WTC11 (cell line): Measurements from ENCODE around the gene PKM. TPM values are rescaled to one million over a fixed set of nuclear protein-coding genes. Genes with fewer than 3 reads are reported as not detected.

Source experiments
- ATAC-seq: fragments of 200-7000 bp; cut with Tn5 transposase; 2 replicates; pipeline ENCODE4 v1.10.0; 2021; ENCODE audit warnings: mild to moderate bottlenecking, moderate library complexity
- CTCF ChIA-PET: fragments of 300-600 bp; sonication (Branson Sonifier 250); formaldehyde crosslinking; loops from one replicate; lab custom pipeline; 2021; ENCODE audit warnings: antibody characterized with exemption; lab: Charles Lee
- POLR2A ChIA-PET: fragments of 350-600 bp; sonication (Branson Sonifier 250); formaldehyde crosslinking; loops from one replicate; lab custom pipeline; 2021; ENCODE audit warnings: antibody characterized with exemption; lab: Charles Lee
- DNase-seq: peaks from one replicate; pipeline ENCODE4 v3.0.0; 2021; ENCODE audit warnings: low spot score
- H3K27ac Mint-ChIP-seq: 2 replicates; pipeline ENCODE4 v1.8.0; 2021; ENCODE audit warnings: mixed read lengths
- H3K27me3 Mint-ChIP-seq: 2 replicates; pipeline ENCODE4 v1.8.0; 2021; ENCODE audit warnings: low read depth, mild to moderate bottlenecking, moderate library complexity, mixed read lengths
- H3K36me3 Mint-ChIP-seq: 2 replicates; pipeline ENCODE4 v1.8.0; 2021; ENCODE audit warnings: mixed read lengths
- H3K4me1 Mint-ChIP-seq: 2 replicates; pipeline ENCODE4 v1.8.0; 2022; ENCODE audit warnings: mixed read lengths
- H3K4me3 Mint-ChIP-seq: 2 replicates; pipeline ENCODE4 v1.8.0; 2021; ENCODE audit warnings: mild to moderate bottlenecking, moderate library complexity, mixed read lengths
- H3K9me3 Mint-ChIP-seq: 2 replicates; pipeline ENCODE4 v1.8.0; 2021; ENCODE audit warnings: mixed read lengths
- CBFB ChIP-seq: sonication (generic); formaldehyde crosslinking; IDR thresholded peaks from 2 replicates; pipeline ENCODE4 v1.8.1; 2022; ENCODE audit warnings: mild to moderate bottlenecking, low read depth, missing genetic modification reagents
- EMX1 ChIP-seq: fragments of 250-450 bp; sonication (Bioruptor Pico); IDR thresholded peaks from 2 replicates; pipeline ENCODE4 v1.8.0; 2021; ENCODE audit warnings: mild to moderate bottlenecking
- GTF2I ChIP-seq: fragments of 250-450 bp; sonication (Bioruptor Pico); conservative IDR thresholded peaks from 2 replicates; pipeline ENCODE4 v1.4.0; 2021; ENCODE audit warnings: mild to moderate bottlenecking
- IRF1 ChIP-seq: sonication (generic); formaldehyde crosslinking; IDR thresholded peaks from 2 replicates; pipeline ENCODE4 v1.8.0; 2023; ENCODE audit warnings: missing genetic modification reagents
- MAX ChIP-seq: sonication (generic); formaldehyde crosslinking; IDR thresholded peaks from 2 replicates; pipeline ENCODE4 v1.8.0; 2022; ENCODE audit warnings: mild to moderate bottlenecking, missing genetic modification reagents
- NFE2L1 ChIP-seq: sonication (generic); formaldehyde crosslinking; IDR thresholded peaks from 2 replicates; pipeline ENCODE4 v1.8.1; 2023; ENCODE audit warnings: missing genetic modification reagents
- RELA ChIP-seq: sonication (generic); formaldehyde crosslinking; IDR thresholded peaks from 2 replicates; pipeline ENCODE4 v1.8.1; 2022; ENCODE audit warnings: missing genetic modification reagents, mild to moderate bottlenecking, borderline replicate concordance
- SP1 ChIP-seq: sonication (generic); formaldehyde crosslinking; conservative IDR thresholded peaks from 2 replicates; pipeline ENCODE4 v1.8.1; 2022; ENCODE audit warnings: missing genetic modification reagents
- TCF7 ChIP-seq: sonication (generic); formaldehyde crosslinking; IDR thresholded peaks from 2 replicates; pipeline ENCODE4 v1.8.0; 2022; ENCODE audit warnings: mild to moderate bottlenecking, low read depth, missing genetic modification reagents, moderate library complexity
- TEAD4 ChIP-seq: sonication (generic); formaldehyde crosslinking; IDR thresholded peaks from 2 replicates; pipeline ENCODE4 v1.8.0; 2022; ENCODE audit warnings: mild to moderate bottlenecking, missing genetic modification reagents
- ZNF121 ChIP-seq: sonication (generic); formaldehyde crosslinking; IDR thresholded peaks from 2 replicates; pipeline ENCODE4 v1.8.0; 2023; ENCODE audit warnings: missing genetic modification reagents
- ZNF423 ChIP-seq: fragments of 250-450 bp; sonication (Bioruptor Pico); IDR thresholded peaks from 2 replicates; pipeline ENCODE4 v2.1.2; 2022; ENCODE audit warnings: mild to moderate bottlenecking, moderate library complexity
- total RNA-seq: library from RNA; stranded (reverse); gene quantifications from 3 replicates; pipeline ENCODE4 v1.2.3, GENCODE V29; 2021
- TF ChIP-seq, protein P1 (sequence below): sonication (generic); formaldehyde crosslinking; IDR thresholded peaks from 2 replicates; pipeline ENCODE4 v1.8.1; 2023; ENCODE audit warnings: mild to moderate bottlenecking, missing genetic modification reagents
- TF ChIP-seq, protein P2 (sequence below): fragments of 250-450 bp; sonication (Bioruptor Pico); IDR thresholded peaks from 2 replicates; pipeline ENCODE4 v1.9.0; 2021; ENCODE audit warnings: mild to moderate bottlenecking

PKM gene
- total RNA-seq, 1 experiment from 2014 or later, result 858 TPM

GRCh38 chr15:72237029-72237852 lies 6.3 kb upstream of the PKM start:
- ATAC-seq (peak; percentile 89), DNase-seq (peak; percentile 29)
- peaks cover 28% of the 10 kb centered on the region for H3K4me1 Mint-ChIP-seq
- H3K9me3 Mint-ChIP-seq, result no peaks in the 10 kb centered on the region
- no peak overlapping the region; the same call in 1 of the 2 replicates for H3K27ac Mint-ChIP-seq
- TF ChIP-seq NFE2L1 (CRISPR knock-in tag), result peak; percentile 92
- TF ChIP-seq CBFB (CRISPR knock-in tag), result no peak
- peaks cover 25% of the 10 kb centered on the region for H3K36me3 Mint-ChIP-seq
- CTCF ChIA-PET, result interaction anchor here (1.0 to 3.5 kb wide), 2 partner anchors 10 to 38 kb away, joined by 3 to 15 read pairs; no protein-coding TSS in a partner anchor
- POLR2A ChIA-PET, result interaction anchor here (1.1 kb wide), 1 partner anchor 10 kb away, joined by 3 read pairs; no protein-coding TSS in a partner anchor
- H3K27me3 Mint-ChIP-seq, result peaks cover 100% of the 10 kb centered on the region
- H3K4me3 Mint-ChIP-seq, result peak overlapping the region; percentile 38

GRCh38 chr15:72236381-72237003 lies 5.5 kb upstream of the PKM start:
- ChIA-PET POLR2A (interaction anchor here (1.1 kb wide), 1 partner anchor 9 kb away, joined by 3 read pairs; no protein-coding TSS in a partner anchor), CTCF (interaction anchor here (3.5 kb wide), 1 partner anchor 10 kb away, joined by 15 read pairs; no protein-coding TSS in a partner anchor)
- Mint-ChIP-seq H3K4me3 (no peak overlapping the region), H3K27me3 (peaks cover 96% of the 10 kb centered on the region), H3K9me3 (no peaks in the 10 kb centered on the region), H3K4me1 (peaks cover 30% of the 10 kb centered on the region), H3K36me3 (peaks cover 18% of the 10 kb centered on the region), H3K27ac (no peak overlapping the region)
- ATAC-seq, result no peak
- DNase-seq, result no peak
- TF ChIP-seq, protein P1, sequence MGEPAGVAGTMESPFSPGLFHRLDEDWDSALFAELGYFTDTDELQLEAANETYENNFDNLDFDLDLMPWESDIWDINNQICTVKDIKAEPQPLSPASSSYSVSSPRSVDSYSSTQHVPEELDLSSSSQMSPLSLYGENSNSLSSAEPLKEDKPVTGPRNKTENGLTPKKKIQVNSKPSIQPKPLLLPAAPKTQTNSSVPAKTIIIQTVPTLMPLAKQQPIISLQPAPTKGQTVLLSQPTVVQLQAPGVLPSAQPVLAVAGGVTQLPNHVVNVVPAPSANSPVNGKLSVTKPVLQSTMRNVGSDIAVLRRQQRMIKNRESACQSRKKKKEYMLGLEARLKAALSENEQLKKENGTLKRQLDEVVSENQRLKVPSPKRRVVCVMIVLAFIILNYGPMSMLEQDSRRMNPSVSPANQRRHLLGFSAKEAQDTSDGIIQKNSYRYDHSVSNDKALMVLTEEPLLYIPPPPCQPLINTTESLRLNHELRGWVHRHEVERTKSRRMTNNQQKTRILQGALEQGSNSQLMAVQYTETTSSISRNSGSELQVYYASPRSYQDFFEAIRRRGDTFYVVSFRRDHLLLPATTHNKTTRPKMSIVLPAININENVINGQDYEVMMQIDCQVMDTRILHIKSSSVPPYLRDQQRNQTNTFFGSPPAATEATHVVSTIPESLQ (CRISPR knock-in tag), result no peak
- no peak for TF ChIP-seq TCF7 (CRISPR knock-in tag)
- TF ChIP-seq IRF1 (CRISPR knock-in tag), result no peak
- TF ChIP-seq, protein P2, sequence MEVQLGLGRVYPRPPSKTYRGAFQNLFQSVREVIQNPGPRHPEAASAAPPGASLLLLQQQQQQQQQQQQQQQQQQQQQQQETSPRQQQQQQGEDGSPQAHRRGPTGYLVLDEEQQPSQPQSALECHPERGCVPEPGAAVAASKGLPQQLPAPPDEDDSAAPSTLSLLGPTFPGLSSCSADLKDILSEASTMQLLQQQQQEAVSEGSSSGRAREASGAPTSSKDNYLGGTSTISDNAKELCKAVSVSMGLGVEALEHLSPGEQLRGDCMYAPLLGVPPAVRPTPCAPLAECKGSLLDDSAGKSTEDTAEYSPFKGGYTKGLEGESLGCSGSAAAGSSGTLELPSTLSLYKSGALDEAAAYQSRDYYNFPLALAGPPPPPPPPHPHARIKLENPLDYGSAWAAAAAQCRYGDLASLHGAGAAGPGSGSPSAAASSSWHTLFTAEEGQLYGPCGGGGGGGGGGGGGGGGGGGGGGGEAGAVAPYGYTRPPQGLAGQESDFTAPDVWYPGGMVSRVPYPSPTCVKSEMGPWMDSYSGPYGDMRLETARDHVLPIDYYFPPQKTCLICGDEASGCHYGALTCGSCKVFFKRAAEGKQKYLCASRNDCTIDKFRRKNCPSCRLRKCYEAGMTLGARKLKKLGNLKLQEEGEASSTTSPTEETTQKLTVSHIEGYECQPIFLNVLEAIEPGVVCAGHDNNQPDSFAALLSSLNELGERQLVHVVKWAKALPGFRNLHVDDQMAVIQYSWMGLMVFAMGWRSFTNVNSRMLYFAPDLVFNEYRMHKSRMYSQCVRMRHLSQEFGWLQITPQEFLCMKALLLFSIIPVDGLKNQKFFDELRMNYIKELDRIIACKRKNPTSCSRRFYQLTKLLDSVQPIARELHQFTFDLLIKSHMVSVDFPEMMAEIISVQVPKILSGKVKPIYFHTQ (CRISPR knock-in tag), result no peak

- POLR2A ChIA-PET, result no interaction called here
- DNase-seq, result no peak
- Mint-ChIP-seq H3K4me1 (peaks cover 30% of the 10 kb centered on the region), H3K36me3 (peaks cover 9% of the 10 kb centered on the region), H3K9me3 (no peaks in the 10 kb centered on the region), H3K4me3 (no peak overlapping the region), H3K27ac (no peak overlapping the region), H3K27me3 (peaks cover 84% of the 10 kb centered on the region)
- CTCF ChIA-PET, result interaction anchor here (3.5 kb wide), 1 partner anchor 9 kb away, joined by 15 read pairs; no protein-coding TSS in a partner anchor
- ATAC-seq, result no peak
- TF ChIP-seq GTF2I (no peak), TEAD4 (CRISPR knock-in tag) (no peak), MAX (no peak), ZNF423 (no peak), ZNF121 (CRISPR knock-in tag) (no peak), RELA (CRISPR knock-in tag) (no peak), CBFB (CRISPR knock-in tag) (no peak), NFE2L1 (CRISPR knock-in tag) (no peak), SP1 (CRISPR knock-in tag) (no peak), EMX1 (CRISPR knock-in tag) (no peak)
Measured at GRCh38 chr15:72235298-72235697, 4.3 kb upstream of the PKM start.
